DND-41 (cell line): ENCODE data around the gene IDH3G.

Experiments
- EZH2 ChIP-seq: IDR thresholded peaks from 3 replicates; pipeline ENCODE4 v1.6.1; 2012; ENCODE audit warnings: borderline replicate concordance, low read depth, mild to moderate bottlenecking, moderate library complexity, low read length, inconsistent platforms; ENCODE audit not compliant: severe bottlenecking
- TF ChIP-seq, protein P1 (sequence below): IDR thresholded peaks from 2 replicates; pipeline ENCODE4 v1.5.1; 2012; ENCODE audit warnings: borderline replicate concordance, low read length, moderate library complexity, mild to moderate bottlenecking; ENCODE audit not compliant: poor library complexity, severe bottlenecking; ENCODE audit errors: extremely low read depth

DNA sequence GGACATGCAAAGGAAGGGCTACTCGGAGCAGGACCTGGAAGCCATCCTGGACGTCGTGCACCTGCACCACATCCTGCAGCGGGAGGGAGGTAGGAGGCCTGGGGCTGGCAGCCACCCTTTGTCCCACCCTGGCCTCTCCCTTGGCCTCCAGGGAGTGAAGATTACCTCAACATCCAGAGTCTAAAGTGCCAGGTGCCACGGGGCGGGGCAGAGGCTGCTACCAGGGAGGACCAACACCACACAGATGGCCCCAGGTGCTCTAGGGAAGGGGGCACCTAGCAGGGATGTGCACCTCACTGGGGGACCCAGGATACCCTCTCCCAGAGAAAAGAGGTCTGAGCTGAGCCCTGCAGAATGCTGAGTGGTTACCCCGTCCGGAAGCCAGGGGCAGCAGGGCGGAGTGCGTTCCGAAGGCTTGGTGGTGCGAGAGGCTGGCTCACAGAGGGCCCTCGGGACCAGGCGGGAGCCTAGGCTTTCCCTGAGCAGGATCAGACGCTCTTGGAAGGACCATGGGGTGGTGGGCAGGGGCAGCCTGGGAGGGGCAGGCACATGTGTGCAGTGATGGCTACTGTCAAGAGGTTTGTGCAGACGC, 53.4 kb downstream of the IDH3G start:
- TF ChIP-seq, protein P1, sequence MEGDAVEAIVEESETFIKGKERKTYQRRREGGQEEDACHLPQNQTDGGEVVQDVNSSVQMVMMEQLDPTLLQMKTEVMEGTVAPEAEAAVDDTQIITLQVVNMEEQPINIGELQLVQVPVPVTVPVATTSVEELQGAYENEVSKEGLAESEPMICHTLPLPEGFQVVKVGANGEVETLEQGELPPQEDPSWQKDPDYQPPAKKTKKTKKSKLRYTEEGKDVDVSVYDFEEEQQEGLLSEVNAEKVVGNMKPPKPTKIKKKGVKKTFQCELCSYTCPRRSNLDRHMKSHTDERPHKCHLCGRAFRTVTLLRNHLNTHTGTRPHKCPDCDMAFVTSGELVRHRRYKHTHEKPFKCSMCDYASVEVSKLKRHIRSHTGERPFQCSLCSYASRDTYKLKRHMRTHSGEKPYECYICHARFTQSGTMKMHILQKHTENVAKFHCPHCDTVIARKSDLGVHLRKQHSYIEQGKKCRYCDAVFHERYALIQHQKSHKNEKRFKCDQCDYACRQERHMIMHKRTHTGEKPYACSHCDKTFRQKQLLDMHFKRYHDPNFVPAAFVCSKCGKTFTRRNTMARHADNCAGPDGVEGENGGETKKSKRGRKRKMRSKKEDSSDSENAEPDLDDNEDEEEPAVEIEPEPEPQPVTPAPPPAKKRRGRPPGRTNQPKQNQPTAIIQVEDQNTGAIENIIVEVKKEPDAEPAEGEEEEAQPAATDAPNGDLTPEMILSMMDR, result no peak
- TF ChIP-seq EZH2, result no peak
